Activated CD4-positive, alpha-beta T cell treated with anti-CD3 and anti-CD28 coated beads, Interleukin-2, amount 10 ng/mL, durations not matched to agents 24 days and 14 days (primary cell): ENCODE data around the gene PTPN13. TPM values are rescaled to one million over a fixed set of nuclear protein-coding genes. Genes with fewer than 3 reads are reported as not detected.

Experiments used
- DNase-seq: peaks from one replicate; pipeline ENCODE4 v3.0.0; 2022
- H3K27ac Mint-ChIP-seq: one replicate; pipeline ENCODE4 v1.8.0; 2022; ENCODE audit warnings: mild to moderate bottlenecking, mixed read lengths
- H3K27me3 Mint-ChIP-seq: one replicate; pipeline ENCODE4 v1.8.0; 2022; ENCODE audit warnings: mixed read lengths
- H3K36me3 Mint-ChIP-seq: one replicate; pipeline ENCODE4 v1.8.0; 2022; ENCODE audit warnings: low read depth, mild to moderate bottlenecking, mixed read lengths
- H3K4me1 Mint-ChIP-seq: one replicate; pipeline ENCODE4 v1.8.0; 2021; ENCODE audit warnings: mixed read lengths
- H3K4me3 Mint-ChIP-seq: one replicate; pipeline ENCODE4 v1.8.0; 2022; ENCODE audit warnings: mild to moderate bottlenecking, moderate library complexity, mixed read lengths
- H3K9me3 Mint-ChIP-seq: one replicate; pipeline ENCODE4 v1.8.0; 2021; ENCODE audit warnings: mixed read lengths
- intact Hi-C: fragments of 100-400 bp; cut with micrococcal nuclease; formaldehyde crosslinking; loops from one replicate; pipeline ENCODE4 v1.15.1; 2023
- total RNA-seq: library from RNA; stranded (reverse); gene quantifications from 2 replicates; pipeline ENCODE4 v1.2.3, GENCODE V29; 2022

PTPN13 gene
- total RNA-seq, 1 donor from 2014 or later, result 0.26 TPM

GRCh38 chr4:86816501-86817273 lies 222.6 kb downstream of the PTPN13 start:
- Mint-ChIP-seq H3K4me1 (no peaks in the 10 kb centered on the region), H3K27ac (no peak overlapping the region), H3K4me3 (no peak overlapping the region), H3K36me3 (no peaks in the 10 kb centered on the region), H3K9me3 (no peaks in the 10 kb centered on the region), H3K27me3 (no peaks in the 10 kb centered on the region)
- no peak for DNase-seq
- intact Hi-C loops, result no loop called here

- Mint-ChIP-seq H3K9me3 (no peaks in the 10 kb centered on the region), H3K27me3 (no peaks in the 10 kb centered on the region), H3K36me3 (no peaks in the 10 kb centered on the region), H3K4me3 (no peak overlapping the region), H3K4me1 (no peaks in the 10 kb centered on the region), H3K27ac (no peak overlapping the region)
- intact Hi-C loops, result no loop called here
- no peak for DNase-seq
Measured at GRCh38 chr4:86818211-86818610, 224.1 kb downstream of the PTPN13 start.

- H3K4me1 Mint-ChIP-seq, result no peaks in the 10 kb centered on the region
- intact Hi-C loops, result no loop called here
- H3K9me3 Mint-ChIP-seq, result no peaks in the 10 kb centered on the region
- H3K27ac Mint-ChIP-seq, result no peak overlapping the region
- H3K27me3 Mint-ChIP-seq, result no peaks in the 10 kb centered on the region
- DNase-seq, result no peak
- no peak overlapping the region for H3K4me3 Mint-ChIP-seq
- H3K36me3 Mint-ChIP-seq, result no peaks in the 10 kb centered on the region
Measured at GRCh38 chr4:86818841-86819240, 224.7 kb downstream of the PTPN13 start.

GRCh38 chr4:86819561-86819960 lies 225.4 kb downstream of the PTPN13 start:
- intact Hi-C loops, result no loop called here
- no peaks in the 10 kb centered on the region for H3K27me3 Mint-ChIP-seq
- no peak for DNase-seq
- H3K4me1 Mint-ChIP-seq, result no peaks in the 10 kb centered on the region
- H3K4me3 Mint-ChIP-seq, result no peak overlapping the region
- H3K27ac Mint-ChIP-seq, result no peak overlapping the region
- no peaks in the 10 kb centered on the region for H3K9me3 Mint-ChIP-seq
- no peaks in the 10 kb centered on the region for H3K36me3 Mint-ChIP-seq

GRCh38 chr4:86821151-86821550 lies 227.0 kb downstream of the PTPN13 start:
- DNase-seq, result no peak
- no peaks in the 10 kb centered on the region for H3K4me1 Mint-ChIP-seq
- intact Hi-C loops, result no loop called here
- H3K27me3 Mint-ChIP-seq, result no peaks in the 10 kb centered on the region
- no peak overlapping the region for H3K4me3 Mint-ChIP-seq
- no peaks in the 10 kb centered on the region for H3K9me3 Mint-ChIP-seq
- H3K36me3 Mint-ChIP-seq, result no peaks in the 10 kb centered on the region
- H3K27ac Mint-ChIP-seq, result no peak overlapping the region

- DNase-seq, result no peak
- H3K27me3 Mint-ChIP-seq, result no peaks in the 10 kb centered on the region
- H3K9me3 Mint-ChIP-seq, result no peaks in the 10 kb centered on the region
- intact Hi-C loops, result no loop called here
- H3K4me3 Mint-ChIP-seq, result no peak overlapping the region
- H3K4me1 Mint-ChIP-seq, result no peaks in the 10 kb centered on the region
- no peak overlapping the region for H3K27ac Mint-ChIP-seq
- H3K36me3 Mint-ChIP-seq, result no peaks in the 10 kb centered on the region
Measured at GRCh38 chr4:86822136-86822535, 228.0 kb downstream of the PTPN13 start.

- no peak overlapping the region for H3K27ac Mint-ChIP-seq
- intact Hi-C loops, result no loop called here
- H3K9me3 Mint-ChIP-seq, result no peaks in the 10 kb centered on the region
- no peaks in the 10 kb centered on the region for H3K4me1 Mint-ChIP-seq
- H3K36me3 Mint-ChIP-seq, result no peaks in the 10 kb centered on the region
- no peak overlapping the region for H3K4me3 Mint-ChIP-seq
- DNase-seq, result no peak
- H3K27me3 Mint-ChIP-seq, result peaks cover 2% of the 10 kb centered on the region
Measured at GRCh38 chr4:86825511-86825910, 231.4 kb downstream of the PTPN13 start.

- no peaks in the 10 kb centered on the region for H3K36me3 Mint-ChIP-seq
- H3K9me3 Mint-ChIP-seq, result no peaks in the 10 kb centered on the region
- H3K27me3 Mint-ChIP-seq, result peaks cover 2% of the 10 kb centered on the region
- no peak for DNase-seq
- no peaks in the 10 kb centered on the region for H3K4me1 Mint-ChIP-seq
- no peak overlapping the region for H3K27ac Mint-ChIP-seq
- intact Hi-C loops, result no loop called here
- no peak overlapping the region for H3K4me3 Mint-ChIP-seq
Measured at GRCh38 chr4:86831262-86832130, 237.4 kb downstream of the PTPN13 start.

GRCh38 chr4:86833615-86834014 lies 239.5 kb downstream of the PTPN13 start:
- intact Hi-C loops, result no loop called here
- Mint-ChIP-seq H3K27me3 (no peaks in the 10 kb centered on the region), H3K4me3 (no peak overlapping the region), H3K9me3 (no peaks in the 10 kb centered on the region), H3K27ac (no peak overlapping the region), H3K36me3 (no peaks in the 10 kb centered on the region), H3K4me1 (no peaks in the 10 kb centered on the region)
- no peak for DNase-seq

GRCh38 chr4:86834901-86835300 lies 240.8 kb downstream of the PTPN13 start:
- H3K27me3 Mint-ChIP-seq, result no peaks in the 10 kb centered on the region
- H3K36me3 Mint-ChIP-seq, result no peaks in the 10 kb centered on the region
- no peaks in the 10 kb centered on the region for H3K4me1 Mint-ChIP-seq
- no peak for DNase-seq
- no peak overlapping the region for H3K4me3 Mint-ChIP-seq
- intact Hi-C loops, result no loop called here
- no peak overlapping the region for H3K27ac Mint-ChIP-seq
- H3K9me3 Mint-ChIP-seq, result no peaks in the 10 kb centered on the region

GRCh38 chr4:86835677-86836076 lies 241.6 kb downstream of the PTPN13 start:
- DNase-seq, result no peak
- no peaks in the 10 kb centered on the region for H3K27me3 Mint-ChIP-seq
- H3K9me3 Mint-ChIP-seq, result no peaks in the 10 kb centered on the region
- H3K27ac Mint-ChIP-seq, result no peak overlapping the region
- intact Hi-C loops, result no loop called here
- no peaks in the 10 kb centered on the region for H3K36me3 Mint-ChIP-seq
- H3K4me3 Mint-ChIP-seq, result no peak overlapping the region
- no peaks in the 10 kb centered on the region for H3K4me1 Mint-ChIP-seq

- Mint-ChIP-seq H3K4me3 (no peak overlapping the region), H3K36me3 (no peaks in the 10 kb centered on the region), H3K27me3 (no peaks in the 10 kb centered on the region), H3K27ac (no peak overlapping the region), H3K4me1 (no peaks in the 10 kb centered on the region), H3K9me3 (no peaks in the 10 kb centered on the region)
- DNase-seq, result no peak
- intact Hi-C loops, result no loop called here
Measured at GRCh38 chr4:86837691-86838503, 243.8 kb downstream of the PTPN13 start.

GRCh38 chr4:86840858-86841257 lies 246.7 kb downstream of the PTPN13 start:
- no peaks in the 10 kb centered on the region for H3K9me3 Mint-ChIP-seq
- no peak overlapping the region for H3K4me3 Mint-ChIP-seq
- H3K27me3 Mint-ChIP-seq, result no peaks in the 10 kb centered on the region
- no peaks in the 10 kb centered on the region for H3K36me3 Mint-ChIP-seq
- H3K4me1 Mint-ChIP-seq, result no peaks in the 10 kb centered on the region
- no peak for DNase-seq
- no peak overlapping the region for H3K27ac Mint-ChIP-seq
- intact Hi-C loops, result no loop called here

- Mint-ChIP-seq H3K4me1 (no peaks in the 10 kb centered on the region), H3K27me3 (no peaks in the 10 kb centered on the region), H3K36me3 (no peaks in the 10 kb centered on the region), H3K9me3 (no peaks in the 10 kb centered on the region), H3K4me3 (no peak overlapping the region), H3K27ac (no peak overlapping the region)
- intact Hi-C loops, result no loop called here
- DNase-seq, result no peak
Measured at GRCh38 chr4:86841309-86841708, 247.2 kb downstream of the PTPN13 start.
